ENCODE measurements around the gene AGRN.
A peak's percentile ranks its signal among the peaks of the same experiment; 100 is the strongest.

The AGRN gene

DNA sequence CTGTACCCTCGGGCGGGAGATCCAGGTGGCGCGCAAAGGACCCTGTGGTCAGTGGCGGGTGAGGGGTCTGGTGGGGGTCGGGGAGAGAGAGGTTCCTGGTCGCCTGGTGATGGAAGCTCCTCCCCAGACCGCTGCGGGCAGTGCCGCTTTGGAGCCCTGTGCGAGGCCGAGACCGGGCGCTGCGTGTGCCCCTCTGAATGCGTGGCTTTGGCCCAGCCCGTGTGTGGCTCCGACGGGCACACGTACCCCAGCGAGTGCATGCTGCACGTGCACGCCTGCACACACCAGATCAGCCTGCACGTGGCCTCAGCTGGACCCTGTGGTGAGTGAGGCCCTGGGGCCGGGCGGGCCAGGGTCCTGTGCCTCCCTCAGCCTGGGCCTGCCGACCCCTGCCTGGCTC, 23.5 kb downstream of the AGRN start:
- DNase-seq (ENCODE audit: low spot score in 2 of 2) (no peak), ATAC-seq (no peak)
- Mint-ChIP-seq H3K4me3 (peak overlapping the region; percentile 41), H3K36me3 (peaks cover 10% of the 10 kb centered on the region), H3K4me1 (peaks cover 22% of the 10 kb centered on the region), H3K9me3 (no peaks in the 10 kb centered on the region), H3K27ac (no peak overlapping the region)

- Mint-ChIP-seq H3K9me3 (no peaks in the 10 kb centered on the region), H3K4me1 (peaks cover 17% of the 10 kb centered on the region)
- no peak for ATAC-seq
These were observed 24.0 kb downstream of the AGRN start for GRCh38 chr1:1043921-1044320.

DNA sequence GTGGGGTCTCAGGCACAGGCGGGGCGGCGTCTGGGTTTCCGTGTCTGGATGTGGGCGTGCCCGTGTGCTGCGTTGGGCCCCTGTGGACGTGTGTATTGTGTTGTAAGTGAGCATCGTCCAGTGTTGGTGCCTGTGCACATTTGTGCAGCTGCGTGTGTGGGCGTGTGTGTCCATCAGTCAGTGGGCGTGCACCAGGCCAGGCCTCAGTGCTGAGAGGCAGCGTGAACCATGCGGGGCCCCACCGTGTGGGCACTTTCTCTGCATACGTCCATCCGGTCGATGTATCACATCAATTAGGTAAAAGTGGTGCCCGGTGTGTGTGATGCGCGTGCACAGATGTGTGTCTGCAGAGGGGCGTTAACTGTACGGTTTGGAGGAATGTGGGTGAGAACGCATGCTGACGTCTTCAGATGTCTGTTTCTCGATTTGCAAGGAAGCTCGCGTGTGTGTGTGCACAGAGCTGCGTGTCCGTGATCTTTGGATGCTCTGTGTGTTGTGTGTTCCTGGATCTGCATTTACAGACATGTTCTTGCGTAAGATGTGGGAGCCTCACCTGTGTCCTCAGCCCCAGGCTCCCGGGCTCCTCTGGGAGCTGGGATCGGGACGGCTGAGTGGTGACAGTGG, 24.6 kb downstream of the AGRN start:
- Mint-ChIP-seq H3K27ac (no peak overlapping the region), H3K36me3 (peaks cover 6% of the 10 kb centered on the region), H3K4me3 (no peak overlapping the region), H3K9me3 (no peaks in the 10 kb centered on the region), H3K4me1 (peaks cover 10% of the 10 kb centered on the region)
- ATAC-seq (no peak), DNase-seq (ENCODE audit: low spot score in 2 of 2) (no peak)

More at GRCh38 chr1:1043921-1044320, 24.0 kb downstream of the AGRN start:
- Mint-ChIP-seq H3K27ac (no peak overlapping the region), H3K36me3 (peaks cover 6% of the 10 kb centered on the region), H3K4me3 (no peak overlapping the region)
- no peak for DNase-seq (ENCODE audit: low spot score in 2 of 2)

GRCh38 chr1:1045129-1045528, 25.2 kb downstream of the AGRN start:
- ATAC-seq = no peak
- peaks cover 6% of the 10 kb centered on the region for H3K36me3 Mint-ChIP-seq
- no peaks in the 10 kb centered on the region for H3K9me3 Mint-ChIP-seq
- DNase-seq (ENCODE audit: low spot score in 2 of 2) = no peak
- H3K4me3 Mint-ChIP-seq = no peak overlapping the region
- peaks cover 5% of the 10 kb centered on the region for H3K4me1 Mint-ChIP-seq
- H3K27ac Mint-ChIP-seq = no peak overlapping the region

DNA sequence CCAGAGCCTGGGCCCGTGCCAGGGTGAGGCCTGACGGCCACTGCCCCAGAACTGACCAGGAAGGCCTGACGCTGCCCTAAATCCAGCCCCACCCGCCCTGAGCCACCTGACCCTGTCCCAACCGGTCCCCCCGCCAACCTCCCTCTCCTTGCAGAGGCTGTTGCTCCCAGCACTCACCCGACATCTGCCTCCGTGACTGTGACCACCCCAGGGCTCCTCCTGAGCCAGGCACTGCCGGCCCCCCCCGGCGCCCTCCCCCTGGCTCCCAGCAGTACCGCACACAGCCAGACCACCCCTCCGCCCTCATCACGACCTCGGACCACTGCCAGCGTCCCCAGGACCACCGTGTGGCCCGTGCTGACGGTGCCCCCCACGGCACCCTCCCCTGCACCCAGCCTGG, 26.3 kb downstream of the AGRN start:
- no peak for ATAC-seq
- Mint-ChIP-seq H3K36me3 (peaks cover 6% of the 10 kb centered on the region), H3K27ac (no peak overlapping the region), H3K4me3 (no peak overlapping the region), H3K9me3 (no peaks in the 10 kb centered on the region), H3K4me1 (peaks cover 5% of the 10 kb centered on the region)
- no peak for DNase-seq (ENCODE audit: low spot score in 2 of 2)

DNA sequence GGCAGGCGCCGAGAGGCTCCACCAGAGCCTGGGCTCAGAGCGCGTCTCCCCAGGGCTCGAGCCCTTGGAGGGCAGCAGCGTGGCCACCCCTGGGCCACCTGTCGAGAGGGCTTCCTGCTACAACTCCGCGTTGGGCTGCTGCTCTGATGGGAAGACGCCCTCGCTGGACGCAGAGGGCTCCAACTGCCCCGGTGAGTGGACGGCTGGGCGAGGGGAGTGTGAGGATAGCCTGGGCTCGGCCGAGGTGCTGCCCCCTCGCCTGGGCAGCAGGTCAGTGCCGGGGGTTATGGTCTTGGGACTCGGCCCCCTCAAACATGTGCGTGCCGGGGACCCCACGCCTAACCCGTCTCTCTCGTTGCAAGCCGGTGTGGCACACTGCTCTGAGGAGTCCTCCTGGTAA, 26.8 kb downstream of the AGRN start:
- H3K4me1 Mint-ChIP-seq = peaks cover 5% of the 10 kb centered on the region
- no peak overlapping the region for H3K27ac Mint-ChIP-seq
- no peaks in the 10 kb centered on the region for H3K9me3 Mint-ChIP-seq
- H3K4me3 Mint-ChIP-seq = no peak overlapping the region
- H3K36me3 Mint-ChIP-seq = peaks cover 6% of the 10 kb centered on the region
- ATAC-seq (no peak), DNase-seq (ENCODE audit: low spot score in 2 of 2) (no peak)

GRCh38 chr1:1047407-1047806, 27.5 kb downstream of the AGRN start:
- Mint-ChIP-seq H3K4me3 (no peak overlapping the region), H3K27ac (no peak overlapping the region), H3K9me3 (no peaks in the 10 kb centered on the region), H3K36me3 (peaks cover 6% of the 10 kb centered on the region), H3K4me1 (peaks cover 5% of the 10 kb centered on the region)
- no peak for DNase-seq (ENCODE audit: low spot score in 2 of 2)
- ATAC-seq = no peak

GRCh38 chr1:1047963-1048362, 28.0 kb downstream of the AGRN start:
- H3K36me3 Mint-ChIP-seq = peaks cover 7% of the 10 kb centered on the region
- H3K4me3 Mint-ChIP-seq = no peak overlapping the region

GRCh38 chr1:1048765-1049164, 28.8 kb downstream of the AGRN start:
- DNase-seq (ENCODE audit: low spot score in 2 of 2) (no peak), ATAC-seq (no peak)
- no peaks in the 10 kb centered on the region for H3K9me3 Mint-ChIP-seq
- H3K4me1 Mint-ChIP-seq = no peaks in the 10 kb centered on the region
- no peak overlapping the region for H3K27ac Mint-ChIP-seq
- no peak overlapping the region for H3K4me3 Mint-ChIP-seq
- H3K36me3 Mint-ChIP-seq = peaks cover 10% of the 10 kb centered on the region

More at GRCh38 chr1:1047963-1048362, 28.0 kb downstream of the AGRN start:
- H3K4me1 Mint-ChIP-seq = peaks cover 3% of the 10 kb centered on the region
- no peak overlapping the region for H3K27ac Mint-ChIP-seq
- no peak for DNase-seq (ENCODE audit: low spot score in 2 of 2)
- H3K9me3 Mint-ChIP-seq = no peaks in the 10 kb centered on the region
- no peak for ATAC-seq

GRCh38 chr1:1049318-1050165, 29.6 kb downstream of the AGRN start:
- ATAC-seq = no peak
- no peak overlapping the region for H3K27ac Mint-ChIP-seq
- H3K4me3 Mint-ChIP-seq = no peak overlapping the region
- no peaks in the 10 kb centered on the region for H3K9me3 Mint-ChIP-seq
- H3K36me3 Mint-ChIP-seq = peaks cover 10% of the 10 kb centered on the region
- no peaks in the 10 kb centered on the region for H3K4me1 Mint-ChIP-seq
- no peak for DNase-seq (ENCODE audit: low spot score in 2 of 2)

- ATAC-seq (no peak), DNase-seq (ENCODE audit: low spot score in 2 of 2) (no peak)
- peaks cover 15% of the 10 kb centered on the region for H3K36me3 Mint-ChIP-seq
- no peak overlapping the region for H3K4me3 Mint-ChIP-seq
- no peaks in the 10 kb centered on the region for H3K4me1 Mint-ChIP-seq
- no peaks in the 10 kb centered on the region for H3K9me3 Mint-ChIP-seq
- H3K27ac Mint-ChIP-seq = no peak overlapping the region
These were observed 30.7 kb downstream of the AGRN start for GRCh38 chr1:1050577-1051052.

- Mint-ChIP-seq H3K4me3 (no peak overlapping the region), H3K4me1 (no peaks in the 10 kb centered on the region), H3K36me3 (peaks cover 20% of the 10 kb centered on the region), H3K27ac (no peak overlapping the region), H3K9me3 (no peaks in the 10 kb centered on the region)
- ATAC-seq (no peak), DNase-seq (ENCODE audit: low spot score in 2 of 2) (no peak)
These were observed 31.3 kb downstream of the AGRN start for GRCh38 chr1:1051127-1051810.

DNA sequence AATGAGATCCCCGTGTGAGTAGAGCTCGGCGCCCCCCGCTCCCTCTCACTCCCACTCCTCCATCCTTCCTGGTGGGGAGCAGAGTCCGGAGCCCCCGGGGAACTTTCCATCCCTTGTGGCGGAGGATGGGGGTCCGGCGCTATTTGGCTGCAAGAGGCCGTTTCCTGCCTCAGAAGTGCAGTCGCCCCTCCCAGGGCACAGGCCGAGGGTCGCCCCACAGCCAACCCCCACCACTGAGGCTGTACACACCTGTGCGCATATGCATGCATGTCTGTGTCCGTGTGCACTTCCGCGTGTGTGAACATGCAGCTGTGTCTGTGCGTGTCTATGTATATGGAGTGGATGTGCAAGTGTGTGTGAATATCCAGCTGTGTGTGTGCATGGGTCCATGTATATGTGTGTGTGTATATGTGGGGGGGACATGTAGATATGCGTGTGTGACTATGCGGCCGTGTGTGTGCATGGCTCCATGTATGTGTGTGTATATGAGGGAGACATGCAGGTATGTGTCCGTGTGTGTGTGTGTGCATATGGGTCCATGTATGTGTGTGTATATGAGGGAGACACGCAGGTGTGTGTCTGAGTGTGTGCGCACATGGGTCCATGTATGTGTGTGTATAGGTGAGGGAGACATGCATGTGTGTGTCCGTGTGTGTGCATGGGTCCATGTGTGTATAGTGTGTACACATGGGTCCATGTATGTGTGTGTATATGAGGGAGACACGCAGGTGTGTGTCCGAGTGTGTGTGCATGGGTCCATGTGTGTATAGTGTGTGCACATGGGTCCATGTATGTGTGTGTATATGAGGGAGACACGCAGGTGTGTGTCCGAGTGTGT, 32.3 kb downstream of the AGRN start:
- Mint-ChIP-seq H3K4me3 (no peak overlapping the region), H3K4me1 (no peaks in the 10 kb centered on the region), H3K36me3 (peaks cover 16% of the 10 kb centered on the region), H3K9me3 (no peaks in the 10 kb centered on the region), H3K27ac (no peak overlapping the region)
- DNase-seq (ENCODE audit: low spot score in 2 of 2) (no peak), ATAC-seq (no peak)

DNA sequence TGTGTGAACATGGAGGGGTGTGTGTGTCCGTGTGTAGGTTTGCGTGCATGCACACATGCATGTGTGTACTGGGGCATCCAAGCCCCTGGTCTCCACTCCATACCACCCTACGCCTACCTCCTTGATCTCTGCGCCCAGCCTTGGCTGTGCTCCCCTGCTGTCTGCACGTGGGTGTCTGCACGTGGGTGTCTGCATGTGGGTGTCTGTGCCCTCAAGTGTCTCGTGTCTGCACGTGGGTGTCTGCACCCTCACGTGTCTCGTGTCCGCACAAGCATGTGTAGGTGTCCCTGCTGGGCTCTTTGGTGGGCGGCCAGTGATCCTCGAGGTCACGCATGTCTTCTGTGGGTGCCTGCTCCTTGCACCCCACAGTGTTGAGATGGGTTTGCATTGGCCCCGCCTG, 33.1 kb downstream of the AGRN start:
- Mint-ChIP-seq H3K36me3 (peaks cover 14% of the 10 kb centered on the region), H3K4me1 (peaks cover under 1% of the 10 kb centered on the region), H3K4me3 (no peak overlapping the region), H3K27ac (no peak overlapping the region), H3K9me3 (no peaks in the 10 kb centered on the region)
- DNase-seq (ENCODE audit: low spot score in 2 of 2) = no peak
- ATAC-seq = no peak

DNA sequence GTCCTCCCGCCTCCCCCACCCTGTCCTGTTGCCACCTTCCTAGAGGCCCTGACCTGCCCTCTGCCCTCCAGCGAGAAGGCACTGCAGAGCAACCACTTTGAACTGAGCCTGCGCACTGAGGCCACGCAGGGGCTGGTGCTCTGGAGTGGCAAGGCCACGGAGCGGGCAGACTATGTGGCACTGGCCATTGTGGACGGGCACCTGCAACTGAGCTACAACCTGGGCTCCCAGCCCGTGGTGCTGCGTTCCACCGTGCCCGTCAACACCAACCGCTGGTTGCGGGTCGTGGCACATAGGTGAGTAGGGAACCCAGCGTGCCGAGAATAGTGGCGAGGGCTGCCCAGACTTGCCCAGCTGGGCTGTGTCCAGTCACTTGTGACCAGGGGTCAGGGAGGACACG, 33.8 kb downstream of the AGRN start:
- Mint-ChIP-seq H3K36me3 (peaks cover 20% of the 10 kb centered on the region), H3K27ac (no peak overlapping the region), H3K4me1 (peaks cover 8% of the 10 kb centered on the region), H3K9me3 (no peaks in the 10 kb centered on the region), H3K4me3 (no peak overlapping the region)
- ATAC-seq (no peak), DNase-seq (ENCODE audit: low spot score in 2 of 2) (no peak)
